Daoy (cell line): ENCODE measurements around the gene TMEM272. TPM values are rescaled to one million over a fixed set of nuclear protein-coding genes. Genes with fewer than 3 reads are reported as not detected.

ENCODE experiments used
- total RNA-seq: library from RNA; depleted of rRNA; stranded (reverse); fragments of >200 nt; shearing (Covaris generic); gene quantifications from 2 replicates; pipeline ENCODE4 v1.2.3, GENCODE V29; 2014; rRNA removed

The TMEM272 gene
- total RNA-seq, 1 experiment from 2014 or later, result not detected

Other genes starting within 250 kb of the TMEM272 start
- gene DHRS12, start 41.0 kb downstream of the TMEM272 start, total RNA-seq, result 0.27 TPM in 1 of 2 replicates, not detected in the other
- gene CCDC70, start 16.8 kb upstream of the TMEM272 start, total RNA-seq, result not detected in 2 replicates
- 1.5 TPM in 2 replicates for gene ATP7B, start 166.3 kb upstream of the TMEM272 start, total RNA-seq
- gene ALG11, start 167.2 kb upstream of the TMEM272 start, total RNA-seq, result 6.9 and 19.1 TPM in 2 replicates
- gene UTP14C, start 179.5 kb upstream of the TMEM272 start, total RNA-seq, result 5.8 and 6.0 TPM in 2 replicates